ENCODE measurements around the gene KPNA2.
"Not testable (repeated sequence)": the region's sequence is repeated elsewhere in the genome, so short reads cannot be mapped to it uniquely, and the experiment has no call there.

Gene KPNA2

DNA sequence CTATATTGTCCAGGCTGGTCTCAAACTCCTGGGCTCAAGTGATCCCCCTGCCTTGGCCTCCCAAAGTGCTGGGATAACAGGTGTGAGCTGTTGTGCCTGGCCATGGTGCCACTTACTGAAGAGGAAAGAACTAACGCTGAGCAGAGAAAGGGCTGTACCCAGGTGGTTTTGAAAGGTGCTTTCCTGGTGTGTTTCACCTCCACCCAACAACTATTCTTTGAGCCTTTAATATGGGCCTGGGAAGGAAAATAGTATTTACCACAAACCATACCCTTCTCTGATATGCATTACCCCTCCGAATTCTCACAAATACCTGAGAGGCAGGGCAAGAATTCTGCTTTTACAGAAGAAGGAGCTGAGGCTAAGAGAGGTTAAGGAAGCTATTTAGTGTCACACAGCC lies 24.8 kb downstream of the KPNA2 start:
- TF ChIP-seq, protein P1, sequence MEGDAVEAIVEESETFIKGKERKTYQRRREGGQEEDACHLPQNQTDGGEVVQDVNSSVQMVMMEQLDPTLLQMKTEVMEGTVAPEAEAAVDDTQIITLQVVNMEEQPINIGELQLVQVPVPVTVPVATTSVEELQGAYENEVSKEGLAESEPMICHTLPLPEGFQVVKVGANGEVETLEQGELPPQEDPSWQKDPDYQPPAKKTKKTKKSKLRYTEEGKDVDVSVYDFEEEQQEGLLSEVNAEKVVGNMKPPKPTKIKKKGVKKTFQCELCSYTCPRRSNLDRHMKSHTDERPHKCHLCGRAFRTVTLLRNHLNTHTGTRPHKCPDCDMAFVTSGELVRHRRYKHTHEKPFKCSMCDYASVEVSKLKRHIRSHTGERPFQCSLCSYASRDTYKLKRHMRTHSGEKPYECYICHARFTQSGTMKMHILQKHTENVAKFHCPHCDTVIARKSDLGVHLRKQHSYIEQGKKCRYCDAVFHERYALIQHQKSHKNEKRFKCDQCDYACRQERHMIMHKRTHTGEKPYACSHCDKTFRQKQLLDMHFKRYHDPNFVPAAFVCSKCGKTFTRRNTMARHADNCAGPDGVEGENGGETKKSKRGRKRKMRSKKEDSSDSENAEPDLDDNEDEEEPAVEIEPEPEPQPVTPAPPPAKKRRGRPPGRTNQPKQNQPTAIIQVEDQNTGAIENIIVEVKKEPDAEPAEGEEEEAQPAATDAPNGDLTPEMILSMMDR (IDR thresholded peaks at IDR 0.05; ENCODE audit: low read length), result no peak
- TF ChIP-seq EZH2phosphoT487 (IDR thresholded peaks at IDR 0.05; ENCODE audit: low read length) (no peak), EZH2 (optimal IDR thresholded peaks at IDR 0.05; ENCODE audit: low read depth, low read length) (no peak)
- peak overlapping the region; percentile 17; the same call in 1 of the 2 replicates for H3K27ac ChIP-seq (ENCODE audit: low read length)
- H3K4me3 ChIP-seq (ENCODE audit: low read length), result no peak overlapping the region
- peaks cover 11% of the 10 kb centered on the region for H3F3A ChIP-seq (ENCODE audit: insufficient read depth, low read length)
- 0 out of 2 replicates have a peak overlapping the region, but pooled peaks have one; percentile 13 for H3K4me2 ChIP-seq (ENCODE audit: low read depth, low read length)
- H3K9me2 ChIP-seq (replicated peaks; ENCODE audit: insufficient read depth, low read length), result no peaks in the 10 kb centered on the region
- peaks cover 8% of the 10 kb centered on the region for H3K4me1 ChIP-seq (ENCODE audit: low read length)
- H3K27me3 ChIP-seq (replicated peaks; ENCODE audit: insufficient read depth, low read length), result no peaks in the 10 kb centered on the region
- peak; percentile 72 for DNase-seq
- H3K79me2 ChIP-seq (ENCODE audit: low read length), result no peaks in the 10 kb centered on the region
- no peak overlapping the region for H3K9ac ChIP-seq (ENCODE audit: low read length)
- H3K9me3 ChIP-seq (replicated peaks; ENCODE audit: insufficient read depth, low read length), result no peaks in the 10 kb centered on the region
- no peaks in the 10 kb centered on the region for H4K20me1 ChIP-seq (ENCODE audit: insufficient read depth, low read length)
- H3K36me3 ChIP-seq (replicated peaks; ENCODE audit: insufficient read depth, low read length), result no peaks in the 10 kb centered on the region
- H2AFZ ChIP-seq (ENCODE audit: low read length), result no peak overlapping the region

DNA sequence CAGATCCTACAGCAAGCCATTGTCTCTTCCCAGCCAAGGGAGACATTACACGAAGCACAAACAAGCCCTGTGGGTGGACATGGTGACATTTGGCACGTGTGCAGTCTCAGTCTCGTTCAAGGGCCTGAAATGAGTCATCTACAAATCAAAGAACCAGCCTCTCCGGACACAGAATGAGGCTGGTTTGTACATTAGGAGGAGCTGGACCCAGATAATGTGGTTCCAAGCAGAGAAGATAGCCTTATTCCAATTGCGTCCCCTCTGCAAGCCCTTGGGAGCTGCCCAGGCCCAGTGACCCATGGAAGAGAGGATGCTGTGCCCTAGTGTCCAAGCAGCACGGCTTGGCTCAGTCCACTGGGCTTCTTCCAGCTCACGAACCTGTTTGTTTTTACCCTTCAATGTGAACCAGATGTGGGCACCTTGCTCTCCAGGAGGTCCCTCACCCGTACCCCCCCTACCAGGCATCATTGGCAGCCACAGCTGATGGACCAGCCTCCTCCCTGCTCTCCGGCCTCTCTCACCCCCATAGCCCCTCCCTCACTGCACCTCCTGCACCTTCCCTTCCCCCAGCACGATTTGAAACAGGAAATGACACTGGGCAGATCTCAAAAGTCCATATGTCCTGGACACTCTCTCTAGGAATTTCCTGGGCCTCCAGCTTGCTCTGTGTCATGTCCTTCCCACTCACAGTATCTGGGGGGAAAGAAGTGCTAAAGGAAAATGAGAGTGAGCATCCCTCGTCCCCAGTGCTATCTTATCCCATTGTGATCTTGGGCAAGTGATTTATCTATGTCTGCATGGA lies 26.2 kb downstream of the KPNA2 start:
- no peak overlapping the region for H3K9ac ChIP-seq (ENCODE audit: low read length)
- no peaks in the 10 kb centered on the region for H3K36me3 ChIP-seq (replicated peaks; ENCODE audit: insufficient read depth, low read length)
- DNase-seq, result no peak
- TF ChIP-seq, protein P1 (IDR thresholded peaks at IDR 0.05; ENCODE audit: low read length), result no peak
- TF ChIP-seq EZH2phosphoT487 (IDR thresholded peaks at IDR 0.05; ENCODE audit: low read length) (no peak), EZH2 (optimal IDR thresholded peaks at IDR 0.05; ENCODE audit: low read depth, low read length) (no peak)
- no peak overlapping the region for H2AFZ ChIP-seq (ENCODE audit: low read length)
- no peak overlapping the region for H3K4me2 ChIP-seq (ENCODE audit: low read depth, low read length)
- H3K4me1 ChIP-seq (ENCODE audit: low read length), result peaks cover 8% of the 10 kb centered on the region
- H3F3A ChIP-seq (ENCODE audit: insufficient read depth, low read length), result peaks cover 11% of the 10 kb centered on the region
- H3K4me3 ChIP-seq (ENCODE audit: low read length), result no peak overlapping the region
- H3K27ac ChIP-seq (ENCODE audit: low read length), result no peak overlapping the region
- H4K20me1 ChIP-seq (ENCODE audit: insufficient read depth, low read length), result no peaks in the 10 kb centered on the region
- no peaks in the 10 kb centered on the region for H3K79me2 ChIP-seq (ENCODE audit: low read length)
- no peaks in the 10 kb centered on the region for H3K9me3 ChIP-seq (replicated peaks; ENCODE audit: insufficient read depth, low read length)
- H3K9me2 ChIP-seq (replicated peaks; ENCODE audit: insufficient read depth, low read length), result no peaks in the 10 kb centered on the region
- no peaks in the 10 kb centered on the region for H3K27me3 ChIP-seq (replicated peaks; ENCODE audit: insufficient read depth, low read length)

DNA sequence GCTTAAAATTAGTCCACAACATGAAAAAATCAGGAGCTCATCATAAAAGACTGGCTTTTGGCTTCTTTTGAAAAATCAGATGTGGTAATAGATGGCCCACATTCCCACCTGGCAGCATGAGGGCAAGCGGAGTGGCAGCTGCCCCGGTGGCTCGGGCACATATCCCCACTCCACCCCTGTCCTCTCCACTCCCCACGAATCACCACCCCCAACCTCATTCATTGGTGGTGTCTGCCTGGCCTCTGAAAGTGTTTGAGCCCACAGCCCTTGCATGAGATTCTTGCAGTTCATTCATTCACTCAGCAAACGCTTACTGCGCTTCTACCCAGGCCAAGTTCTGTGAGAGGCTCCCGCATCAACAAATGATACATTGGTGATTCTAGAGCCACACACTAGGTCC lies 29.8 kb downstream of the KPNA2 start:
- H3K4me3 ChIP-seq (ENCODE audit: low read length); H3K4me1 ChIP-seq (ENCODE audit: low read length); H3K27ac ChIP-seq (ENCODE audit: low read length); H3K9me2 ChIP-seq (replicated peaks; ENCODE audit: insufficient read depth, low read length); H4K20me1 ChIP-seq (ENCODE audit: insufficient read depth, low read length); H2AFZ ChIP-seq (ENCODE audit: low read length); H3K27me3 ChIP-seq (replicated peaks; ENCODE audit: insufficient read depth, low read length); H3F3A ChIP-seq (ENCODE audit: insufficient read depth, low read length); H3K79me2 ChIP-seq (ENCODE audit: low read length); H3K4me2 ChIP-seq (ENCODE audit: low read depth, low read length); H3K36me3 ChIP-seq (replicated peaks; ENCODE audit: insufficient read depth, low read length); DNase-seq; H3K9ac ChIP-seq (ENCODE audit: low read length); H3K9me3 ChIP-seq (replicated peaks; ENCODE audit: insufficient read depth, low read length): not testable (repeated sequence)

DNA sequence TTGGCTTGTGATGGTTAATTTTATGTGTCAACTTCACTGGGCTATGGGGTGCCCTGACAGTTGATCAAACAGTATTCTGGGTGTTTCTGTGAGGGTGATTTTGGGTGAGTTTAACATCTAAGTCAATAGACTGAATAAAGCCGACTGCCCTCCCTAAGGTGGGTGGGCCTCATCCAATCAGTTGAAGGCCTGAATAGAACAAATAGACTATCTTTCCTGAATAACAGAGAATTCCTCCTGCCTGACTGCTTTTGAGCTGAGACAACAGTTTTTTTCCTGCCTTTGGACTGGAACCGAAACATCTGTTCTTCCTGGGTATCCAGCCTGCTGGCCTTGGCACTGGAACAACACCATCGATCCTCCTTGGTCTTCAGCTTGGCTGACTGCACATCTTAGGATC lies 33.0 kb downstream of the KPNA2 start:
- not testable (repeated sequence) for H2AFZ ChIP-seq (ENCODE audit: low read length); H3K36me3 ChIP-seq (replicated peaks; ENCODE audit: insufficient read depth, low read length); H3K4me2 ChIP-seq (ENCODE audit: low read depth, low read length); H3K4me1 ChIP-seq (ENCODE audit: low read length); H3F3A ChIP-seq (ENCODE audit: insufficient read depth, low read length); H3K4me3 ChIP-seq (ENCODE audit: low read length); H3K9me3 ChIP-seq (replicated peaks; ENCODE audit: insufficient read depth, low read length); H3K27me3 ChIP-seq (replicated peaks; ENCODE audit: insufficient read depth, low read length); H4K20me1 ChIP-seq (ENCODE audit: insufficient read depth, low read length); H3K9ac ChIP-seq (ENCODE audit: low read length); H3K79me2 ChIP-seq (ENCODE audit: low read length); H3K9me2 ChIP-seq (replicated peaks; ENCODE audit: insufficient read depth, low read length); DNase-seq; H3K27ac ChIP-seq (ENCODE audit: low read length)

DNA sequence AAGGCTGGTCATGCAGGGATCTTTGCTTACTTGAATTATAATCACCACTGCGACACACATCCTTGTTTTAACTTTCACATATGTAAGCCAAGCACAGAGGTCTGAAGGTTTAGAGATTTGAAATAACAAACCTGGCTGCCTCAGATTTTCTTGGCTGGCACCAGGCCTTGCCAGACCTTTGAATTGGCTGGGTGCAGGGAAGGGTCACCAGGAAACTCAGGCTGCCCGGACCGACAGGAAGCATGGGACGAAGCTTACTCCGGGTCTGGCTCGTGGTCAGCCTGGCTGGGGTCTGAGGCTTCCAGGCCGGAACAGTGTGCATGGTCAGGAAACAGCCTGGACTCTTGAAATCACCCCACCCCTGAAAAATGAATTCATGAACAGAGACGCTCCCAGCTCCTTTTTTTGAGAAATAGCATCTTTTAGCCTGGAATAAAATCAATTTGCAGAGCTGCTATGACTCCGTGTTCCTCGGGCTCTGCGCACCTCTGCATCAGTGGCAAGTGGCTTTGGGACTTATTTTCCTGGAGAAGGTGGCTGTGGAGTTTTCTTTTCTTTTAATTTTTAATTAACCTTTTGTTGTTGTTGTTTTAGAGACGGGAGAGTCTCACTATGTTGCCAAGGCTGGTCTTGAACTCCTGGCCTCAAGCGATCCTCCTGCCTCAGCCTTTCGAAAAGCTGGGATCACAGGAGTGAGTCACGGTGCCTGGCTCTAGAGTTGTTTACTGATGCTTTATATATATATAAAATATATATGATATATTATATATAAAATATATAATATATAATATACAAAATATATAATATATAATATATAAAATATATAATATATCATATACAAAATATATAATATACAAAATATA lies 35.3 kb downstream of the KPNA2 start:
- not testable (repeated sequence) for H4K20me1 ChIP-seq (ENCODE audit: insufficient read depth, low read length); H3K9ac ChIP-seq (ENCODE audit: low read length); H3F3A ChIP-seq (ENCODE audit: insufficient read depth, low read length); H3K4me1 ChIP-seq (ENCODE audit: low read length); H3K27me3 ChIP-seq (replicated peaks; ENCODE audit: insufficient read depth, low read length); DNase-seq; H3K27ac ChIP-seq (ENCODE audit: low read length); H3K4me2 ChIP-seq (ENCODE audit: low read depth, low read length); H3K9me3 ChIP-seq (replicated peaks; ENCODE audit: insufficient read depth, low read length); H2AFZ ChIP-seq (ENCODE audit: low read length); H3K4me3 ChIP-seq (ENCODE audit: low read length); H3K9me2 ChIP-seq (replicated peaks; ENCODE audit: insufficient read depth, low read length); H3K36me3 ChIP-seq (replicated peaks; ENCODE audit: insufficient read depth, low read length); H3K79me2 ChIP-seq (ENCODE audit: low read length)

Data from MM.1S (cell line).